ENCODE measurements around the gene RTN3. TPM values are rescaled to one million over a fixed set of nuclear protein-coding genes. Genes with fewer than 3 reads are reported as not detected.
"Not testable (repeated sequence)": the region's sequence is repeated elsewhere in the genome, so short reads cannot be mapped to it uniquely, and the experiment has no call there.

Gene RTN3
- total RNA-seq, 1 experiment from 2014 or later, result 93.9 TPM

DNA sequence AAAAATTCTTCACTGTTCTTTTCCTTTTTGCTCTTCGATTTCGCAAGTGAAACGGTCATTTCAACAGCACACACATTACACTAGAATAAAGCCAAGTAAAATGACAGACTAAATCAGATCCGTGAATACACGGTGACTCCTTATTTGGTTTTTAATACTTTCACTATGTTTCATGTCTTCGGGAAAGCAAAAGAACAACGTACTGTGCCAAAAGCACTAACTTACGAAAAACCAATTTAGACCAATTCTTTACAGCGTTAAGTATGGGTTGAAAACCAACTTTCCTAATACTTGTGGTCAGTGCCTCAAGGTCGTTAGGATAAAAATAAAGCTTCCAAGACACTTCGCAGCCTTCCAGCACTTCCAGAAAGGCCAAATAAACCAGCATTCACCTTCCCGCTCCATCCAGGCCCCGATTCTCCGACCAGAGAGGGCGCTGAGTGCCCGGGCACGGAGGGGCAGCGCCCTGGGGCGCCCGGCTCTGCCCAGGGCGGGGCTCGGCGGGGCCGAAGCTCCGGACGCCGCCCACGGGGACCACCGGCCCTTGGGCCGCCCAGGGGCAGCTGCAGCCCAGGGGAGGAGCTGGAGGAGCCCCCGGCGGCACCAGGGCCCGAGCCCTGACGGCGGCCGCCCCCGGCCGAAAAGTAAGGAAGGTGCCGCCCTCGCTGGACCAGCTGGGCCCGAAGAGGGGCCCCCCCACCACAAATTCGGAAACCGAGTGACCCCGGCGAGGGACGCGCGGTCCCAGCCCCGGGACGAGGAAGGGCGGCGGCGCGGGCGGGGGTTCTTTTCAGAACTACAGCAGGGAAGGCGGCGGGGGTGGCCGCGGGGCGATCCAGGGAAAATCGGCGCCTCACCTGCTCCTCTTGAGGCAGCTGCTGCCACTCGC is 10.6 kb upstream of the RTN3 start:
- H3K4me3 ChIP-seq, result peak overlapping the region; percentile 67
- H3K9me3 ChIP-seq (replicated peaks), result no peaks in the 10 kb centered on the region
- DNase-seq (ENCODE audit: low read depth in 1 of 2, low spot score in 2 of 2), result peak; percentile 74 to 78
- H3K36me3 ChIP-seq, result peaks cover 26% of the 10 kb centered on the region
- peak overlapping the region; percentile 83 for H3K27ac ChIP-seq
- H3K4me1 ChIP-seq (replicated peaks), result peaks cover 48% of the 10 kb centered on the region
- no peaks in the 10 kb centered on the region for H3K27me3 ChIP-seq (replicated peaks)

DNA sequence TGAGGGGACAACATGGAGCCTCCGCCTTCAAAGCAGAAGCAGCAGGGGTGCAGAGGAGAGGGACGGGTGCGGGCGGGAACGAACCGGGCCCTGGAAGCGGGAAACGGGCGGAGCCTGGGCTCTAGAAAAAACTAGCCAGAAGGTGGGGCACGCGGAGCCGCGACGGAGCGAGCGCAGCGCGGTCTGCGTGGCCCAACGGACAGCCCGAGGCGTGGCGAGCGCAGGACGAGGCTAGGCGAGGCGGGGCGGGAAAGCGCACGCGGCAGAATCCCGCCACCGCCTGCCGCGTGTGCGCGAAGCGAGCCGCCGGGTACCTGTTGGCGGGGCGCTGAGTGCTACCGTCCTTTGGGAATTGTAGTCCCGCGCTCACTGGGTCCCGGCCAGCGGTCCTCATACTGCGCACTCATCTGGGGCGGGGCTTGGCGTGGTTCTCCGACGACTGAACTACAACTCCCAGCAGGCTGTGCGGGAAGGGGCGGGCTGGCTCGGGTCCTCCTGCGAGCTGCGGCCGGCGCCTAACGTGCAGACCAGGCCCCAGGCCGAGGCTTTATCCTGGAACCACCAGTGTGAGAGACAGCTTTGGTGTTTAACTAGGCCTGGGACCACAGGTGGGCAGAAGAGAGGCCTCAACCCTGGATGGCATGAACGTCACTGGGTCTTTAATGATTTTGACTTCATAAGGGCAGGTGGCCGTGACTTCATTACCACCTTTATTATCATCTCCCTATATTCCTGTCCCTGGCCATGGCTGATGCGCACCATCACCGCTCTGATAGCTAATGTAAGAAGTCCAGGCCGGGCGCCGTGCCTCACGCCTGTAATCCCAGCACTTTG is 9.8 kb upstream of the RTN3 start, which contains the start of gene ATL3:
ATL3 (minus strand) TSS at position 55 of the 834 bp plus-strand sequence; CDS start at position 14, 41 bp downstream.
- peak; percentile 98 to 99 for DNase-seq (ENCODE audit: low read depth in 1 of 2, low spot score in 2 of 2)
- Histone ChIP-seq H3K4me3 (peak within 1 kb of the TSS; percentile 67), H3K27ac (peak within 1 kb of the TSS; percentile 83), H3K27me3 (replicated peaks) (no peaks in the 10 kb centered on the region), H3K36me3 (peaks cover 19% of the 10 kb centered on the region), H3K4me1 (replicated peaks) (peaks cover 44% of the 10 kb centered on the region), H3K9me3 (replicated peaks) (no peaks in the 10 kb centered on the region)

DNA sequence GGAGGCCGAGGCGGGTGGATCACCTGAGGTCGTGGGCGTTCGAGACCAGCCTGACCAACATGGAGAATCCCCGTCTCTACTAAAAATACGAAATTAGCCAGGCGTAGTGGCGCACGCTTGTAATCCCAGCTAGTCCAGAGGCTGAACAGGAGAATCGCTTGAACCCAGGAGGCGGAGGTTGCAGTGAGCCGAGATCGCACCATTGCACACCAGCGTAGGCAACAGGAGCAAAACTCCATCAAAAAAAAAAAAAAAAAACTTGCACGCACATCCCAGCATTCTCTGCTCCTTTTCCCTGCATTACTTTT is 9.2 kb upstream of the RTN3 start:
- Histone ChIP-seq H3K27ac (no peak overlapping the region), H3K4me1 (replicated peaks) (peaks cover 38% of the 10 kb centered on the region), H3K36me3 (peaks cover 13% of the 10 kb centered on the region), H3K9me3 (replicated peaks) (no peaks in the 10 kb centered on the region), H3K4me3 (no peak overlapping the region), H3K27me3 (replicated peaks) (no peaks in the 10 kb centered on the region)
- no peak for DNase-seq (ENCODE audit: low read depth in 1 of 2, low spot score in 2 of 2)

DNA sequence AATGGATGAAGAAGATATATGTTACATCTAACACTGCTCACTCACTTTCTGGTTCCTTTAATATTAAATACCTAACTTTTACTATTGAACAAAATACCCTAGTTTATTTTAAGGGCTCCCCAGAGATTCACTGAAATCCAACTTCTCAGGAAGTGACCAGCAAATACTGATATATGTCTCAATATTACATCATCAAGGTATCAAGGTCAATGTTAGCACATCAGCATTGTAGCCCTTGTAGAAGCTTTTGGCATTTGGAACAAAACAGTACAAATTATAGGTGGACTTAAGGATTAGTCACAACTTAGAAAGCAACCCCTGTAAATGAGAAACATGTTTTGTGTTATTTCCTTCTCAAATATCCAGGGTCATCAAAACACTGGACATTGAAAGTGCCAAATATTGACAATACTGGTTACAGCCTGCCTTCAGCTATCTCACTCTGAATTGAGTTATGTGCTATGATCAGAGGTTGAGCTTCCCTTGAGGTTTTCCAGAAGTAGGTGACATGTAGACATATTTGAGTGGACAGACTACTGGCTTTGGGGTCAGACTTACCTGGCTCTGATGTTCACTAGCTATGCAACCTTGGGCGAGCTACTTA is 8.3 kb upstream of the RTN3 start:
- Histone ChIP-seq H3K4me3 (no peak overlapping the region), H3K36me3 (peaks cover 11% of the 10 kb centered on the region), H3K27me3 (replicated peaks) (no peaks in the 10 kb centered on the region), H3K9me3 (replicated peaks) (no peaks in the 10 kb centered on the region), H3K27ac (no peak overlapping the region), H3K4me1 (replicated peaks) (peaks cover 31% of the 10 kb centered on the region)
- no peak for DNase-seq (ENCODE audit: low read depth in 1 of 2, low spot score in 2 of 2)

DNA sequence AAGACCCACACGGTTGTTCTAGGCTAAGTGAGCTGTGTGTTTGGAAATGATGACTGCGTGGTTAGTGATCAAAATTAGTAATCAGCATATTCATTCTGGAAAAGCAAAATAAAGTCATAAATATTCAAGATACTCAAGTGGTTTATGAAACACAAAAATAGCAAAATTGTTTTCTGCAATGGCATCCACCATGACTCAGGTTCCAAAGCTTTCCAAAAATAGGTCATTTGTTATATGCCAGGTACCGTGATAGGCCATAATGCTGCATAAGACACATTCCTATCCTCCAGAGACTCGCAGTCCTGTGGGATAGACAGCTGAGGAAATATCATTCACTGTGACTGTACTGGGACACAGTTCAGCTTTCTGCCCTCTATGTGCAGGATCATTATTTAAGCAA is 7.7 kb upstream of the RTN3 start:
- no peak overlapping the region for H3K27ac ChIP-seq
- no peaks in the 10 kb centered on the region for H3K27me3 ChIP-seq (replicated peaks)
- H3K4me3 ChIP-seq, result no peak overlapping the region
- no peaks in the 10 kb centered on the region for H3K9me3 ChIP-seq (replicated peaks)
- no peak for DNase-seq (ENCODE audit: low read depth in 1 of 2, low spot score in 2 of 2)
- H3K36me3 ChIP-seq, result peaks cover 11% of the 10 kb centered on the region
- peaks cover 26% of the 10 kb centered on the region for H3K4me1 ChIP-seq (replicated peaks)

DNA sequence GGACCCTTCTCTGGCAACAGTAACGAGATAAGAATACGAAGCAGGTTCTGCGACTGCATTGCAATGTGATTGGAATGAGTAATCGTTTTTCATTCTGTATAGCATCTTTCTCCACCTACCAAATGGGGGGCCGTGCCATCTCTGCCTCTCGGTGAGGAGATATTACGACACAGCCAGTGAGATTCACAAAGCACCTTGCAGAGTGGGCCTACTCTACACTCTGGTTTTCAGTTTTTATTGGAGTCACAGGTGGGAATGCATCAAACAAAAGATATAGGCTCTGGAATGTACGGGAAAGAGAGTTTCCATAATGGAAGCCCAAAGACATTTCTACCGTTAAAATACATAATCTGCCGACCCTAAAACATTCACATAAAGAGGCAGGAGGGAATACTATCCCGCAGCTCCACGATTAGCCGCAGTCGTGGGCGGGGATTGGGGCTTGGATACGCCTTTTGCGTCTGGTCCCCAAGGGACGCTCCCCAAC is 423 bp upstream of the RTN3 start:
- DNase-seq (ENCODE audit: low read depth in 1 of 2, low spot score in 2 of 2), result no peak
- Histone ChIP-seq H3K27ac (no peak overlapping the region), H3K4me1 (replicated peaks) (peaks cover 13% of the 10 kb centered on the region), H3K9me3 (replicated peaks) (no peaks in the 10 kb centered on the region), H3K36me3 (no peaks in the 10 kb centered on the region; the same call in 1 of the 2 replicates), H3K27me3 (replicated peaks) (no peaks in the 10 kb centered on the region), H3K4me3 (peak overlapping the region; percentile 67)

DNA sequence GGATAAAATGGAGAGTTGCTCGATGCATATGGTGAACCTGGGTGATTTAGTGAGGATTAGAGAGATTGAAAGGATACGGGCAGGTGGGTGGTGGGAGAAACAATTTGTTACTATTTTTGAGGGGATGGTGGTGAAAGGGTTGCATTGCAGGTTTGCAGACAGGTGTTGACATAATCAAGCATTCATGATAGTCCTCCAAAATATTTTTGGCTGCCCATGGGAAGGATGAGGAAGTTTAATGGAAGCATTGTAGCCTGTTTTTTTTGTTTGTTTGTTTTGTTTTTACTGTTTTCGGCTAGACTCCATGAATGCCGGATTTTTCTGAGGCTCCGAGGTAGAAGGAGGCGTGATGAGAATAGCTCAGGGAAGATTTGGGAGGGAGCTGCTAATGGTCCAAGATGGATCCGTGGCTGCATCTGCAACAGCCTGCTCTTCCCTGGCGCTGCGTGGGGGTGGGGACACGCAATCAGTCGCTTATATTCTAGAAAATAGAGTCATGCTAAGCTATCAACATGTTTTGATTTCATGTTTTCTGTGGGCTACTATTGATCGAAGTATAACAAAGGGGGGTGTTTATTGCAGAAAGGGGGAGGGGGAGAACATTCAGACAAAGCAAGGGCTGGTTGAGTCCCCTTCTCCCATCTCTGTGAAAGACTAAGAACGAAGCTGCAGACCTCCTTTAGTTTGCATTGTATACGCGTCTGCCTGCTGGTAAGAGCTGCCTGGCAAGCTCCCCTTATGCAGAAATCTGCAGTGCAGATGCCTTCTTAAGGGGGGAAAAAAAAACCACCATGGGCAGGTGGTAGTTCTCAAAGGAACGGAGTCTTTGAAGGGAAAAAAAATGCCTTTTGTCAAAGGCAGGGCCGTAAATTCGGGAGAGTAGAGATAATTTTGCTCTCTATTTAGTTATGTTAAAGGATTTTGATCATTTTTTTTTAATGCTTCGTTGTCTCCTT is 1.0 kb downstream of the RTN3 start:
- peak in 1 of 2 experiments; percentile 53 for DNase-seq (ENCODE audit: low read depth in 1 of 2, low spot score in 2 of 2)
- no peaks in the 10 kb centered on the region; the same call in 1 of the 2 replicates for H3K36me3 ChIP-seq

DNA sequence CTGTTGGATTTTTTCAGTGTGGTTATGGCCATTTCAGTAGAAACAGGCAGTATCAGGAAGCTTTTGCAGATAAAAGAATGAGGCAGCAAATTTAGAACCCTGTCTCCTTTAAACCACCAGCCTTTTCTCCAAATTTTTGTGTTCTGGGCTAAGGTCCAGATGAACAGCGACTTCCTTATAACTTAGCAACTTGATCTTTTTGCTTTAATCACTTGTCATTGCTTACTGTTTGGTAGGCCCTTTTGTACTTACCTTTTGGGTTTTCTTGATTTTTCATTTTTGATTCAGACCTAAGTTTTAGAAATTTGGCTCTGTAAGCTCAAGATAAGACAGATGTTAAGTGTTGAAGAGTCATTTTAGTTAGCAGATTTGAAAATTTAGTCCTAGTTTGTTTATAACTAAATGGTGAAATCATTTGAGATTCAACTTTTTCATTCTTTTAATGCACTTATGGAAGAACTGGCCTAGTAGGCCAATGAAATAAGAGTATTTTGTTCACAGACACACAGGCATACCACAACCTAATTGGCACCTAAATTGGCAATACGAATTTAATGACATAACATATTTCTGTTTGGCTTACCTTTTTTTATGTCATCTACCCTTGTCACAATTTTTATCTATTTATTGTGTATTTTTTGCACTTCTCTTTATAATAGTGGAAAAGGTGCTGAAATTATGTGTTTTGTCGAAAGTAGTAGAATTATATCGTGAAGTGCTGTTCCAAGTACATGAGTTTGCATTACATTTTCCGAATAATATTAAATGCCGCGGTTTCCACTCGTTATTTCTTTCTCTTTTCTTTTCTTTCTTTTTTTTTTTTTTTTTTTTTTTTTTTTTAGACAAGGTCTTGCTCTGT is 2.1 kb downstream of the RTN3 start:
- no peak for DNase-seq (ENCODE audit: low read depth in 1 of 2, low spot score in 2 of 2)

More for the DNA sequence above, 1.0 kb downstream of the RTN3 start:
- Histone ChIP-seq H3K27ac (no peak overlapping the region), H3K9me3 (replicated peaks) (no peaks in the 10 kb centered on the region), H3K4me1 (replicated peaks) (peaks cover 13% of the 10 kb centered on the region), H3K4me3 (peak overlapping the region; percentile 67), H3K27me3 (replicated peaks) (no peaks in the 10 kb centered on the region)

DNA sequence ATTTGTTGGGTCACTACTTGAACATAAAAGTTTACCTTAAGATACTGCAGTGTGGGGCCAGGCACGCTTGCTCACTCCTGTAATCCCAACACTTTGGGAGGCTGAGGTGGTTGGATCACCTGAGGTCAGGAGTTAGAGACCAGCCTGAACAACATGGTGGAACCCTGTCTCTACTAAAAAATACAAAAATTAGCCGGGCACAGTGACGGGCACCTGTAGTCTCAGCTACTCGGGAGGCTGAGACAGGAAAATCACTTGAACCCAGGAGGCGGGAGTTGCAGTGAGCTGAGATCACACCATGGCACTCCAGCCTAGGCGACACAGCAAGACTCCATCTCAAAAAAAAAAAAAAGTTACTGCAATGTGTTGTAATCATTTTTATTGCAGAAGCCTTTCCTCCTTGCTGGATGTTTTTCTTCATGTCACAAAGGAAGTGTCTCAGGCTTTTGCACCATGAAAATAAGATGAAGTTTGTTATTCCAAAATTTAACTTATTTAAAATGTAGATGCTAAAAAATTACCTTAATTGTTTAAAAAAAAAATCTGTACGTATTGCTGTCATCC is 3.9 kb downstream of the RTN3 start:
- H3K36me3 ChIP-seq; DNase-seq (ENCODE audit: low read depth in 1 of 2, low spot score in 2 of 2); H3K4me3 ChIP-seq; H3K27ac ChIP-seq; H3K9me3 ChIP-seq (replicated peaks); H3K27me3 ChIP-seq (replicated peaks): not testable (repeated sequence)
- H3K4me1 ChIP-seq (replicated peaks), result peaks cover 13% of the 10 kb centered on the region

More for the DNA sequence above, 2.1 kb downstream of the RTN3 start:
- Histone ChIP-seq H3K36me3 (no peaks in the 10 kb centered on the region; the same call in 1 of the 2 replicates), H3K4me1 (replicated peaks) (peaks cover 13% of the 10 kb centered on the region), H3K27me3 (replicated peaks) (no peaks in the 10 kb centered on the region), H3K9me3 (replicated peaks) (no peaks in the 10 kb centered on the region), H3K4me3 (no peak overlapping the region), H3K27ac (no peak overlapping the region)

DNA sequence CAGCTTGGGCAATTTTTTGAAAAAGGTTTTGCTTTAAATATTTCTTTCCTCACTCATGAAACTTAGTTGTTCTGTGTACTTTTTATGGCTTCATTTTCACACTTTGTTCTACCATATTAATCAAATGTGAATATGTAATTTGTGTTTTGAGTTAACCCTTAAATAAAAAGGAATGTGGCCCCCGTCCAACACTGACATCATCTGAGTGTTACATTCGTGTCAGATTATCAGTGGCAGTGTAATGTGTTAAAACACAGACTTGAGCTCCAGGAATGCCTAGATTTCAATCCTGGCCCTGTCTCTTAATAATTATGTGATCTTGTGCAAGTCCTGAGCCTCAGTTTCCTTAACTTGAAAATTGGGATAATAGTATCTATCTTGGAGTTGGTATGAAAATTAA is 5.6 kb downstream of the RTN3 start:
- Histone ChIP-seq H3K36me3 (no peaks in the 10 kb centered on the region; the same call in 1 of the 2 replicates), H3K27ac (no peak overlapping the region), H3K9me3 (replicated peaks) (no peaks in the 10 kb centered on the region), H3K27me3 (replicated peaks) (no peaks in the 10 kb centered on the region), H3K4me3 (no peak overlapping the region), H3K4me1 (replicated peaks) (peaks cover 8% of the 10 kb centered on the region)
- no peak for DNase-seq (ENCODE audit: low read depth in 1 of 2, low spot score in 2 of 2)

DNA sequence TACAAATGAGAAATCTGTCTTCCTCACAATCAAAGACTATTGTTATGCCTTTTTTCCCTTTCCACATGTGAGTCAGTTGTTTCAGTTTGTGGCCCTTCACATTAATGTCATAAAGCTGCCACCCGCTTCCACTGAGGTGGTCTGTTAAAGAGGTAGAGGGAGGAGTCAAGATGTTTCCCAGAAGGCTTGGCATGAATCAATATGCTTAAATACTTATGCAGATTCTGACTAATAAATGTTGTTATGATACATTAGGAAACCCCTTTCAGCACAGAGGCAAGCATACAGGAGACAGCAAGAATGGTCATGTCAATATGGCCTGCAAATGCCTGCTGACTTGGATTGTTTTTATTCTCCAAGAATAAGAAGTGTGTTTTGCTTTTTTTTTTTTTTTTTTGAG is 6.5 kb downstream of the RTN3 start:
- Histone ChIP-seq H3K4me1 (replicated peaks) (peaks cover 3% of the 10 kb centered on the region), H3K36me3 (no peaks in the 10 kb centered on the region; the same call in 1 of the 2 replicates), H3K9me3 (replicated peaks) (no peaks in the 10 kb centered on the region), H3K27ac (no peak overlapping the region), H3K27me3 (replicated peaks) (no peaks in the 10 kb centered on the region), H3K4me3 (no peak overlapping the region)
- no peak for DNase-seq (ENCODE audit: low read depth in 1 of 2, low spot score in 2 of 2)

DNA sequence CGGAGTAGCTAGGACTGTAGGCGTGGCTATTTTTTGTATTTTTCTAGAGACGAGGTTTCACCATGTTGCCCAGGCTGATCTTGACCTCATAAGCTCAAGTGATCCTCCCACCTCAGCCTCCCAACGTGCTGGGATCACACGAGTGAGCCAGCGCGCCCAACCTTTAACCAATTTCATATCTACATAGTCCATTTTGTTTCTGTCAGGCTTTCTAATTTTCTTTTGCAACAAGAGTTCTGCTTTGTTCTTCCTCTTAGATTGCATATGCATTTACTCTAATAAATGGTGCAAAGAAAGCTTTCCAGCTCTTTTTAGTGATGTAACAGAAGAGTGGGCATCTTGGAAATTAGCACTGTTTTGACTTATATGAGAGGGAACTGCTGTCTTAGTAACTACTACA is 13.3 kb downstream of the RTN3 start:
- H3K4me1 ChIP-seq (replicated peaks), result no peaks in the 10 kb centered on the region
- H3K27me3 ChIP-seq (replicated peaks), result no peaks in the 10 kb centered on the region
- H3K4me3 ChIP-seq, result no peak overlapping the region
- no peaks in the 10 kb centered on the region for H3K9me3 ChIP-seq (replicated peaks)
- DNase-seq (ENCODE audit: low read depth in 1 of 2, low spot score in 2 of 2), result no peak
- peaks cover under 1% of the 10 kb centered on the region; the same call in 1 of the 2 replicates for H3K36me3 ChIP-seq
- no peak overlapping the region for H3K27ac ChIP-seq

All from SJSA1 (cell line).